Body of pancreas (tissue), 4 donors: ENCODE measurements around the gene EPHB1. TPM values are rescaled to one million over a fixed set of nuclear protein-coding genes. Genes with fewer than 3 reads are reported as not detected.

ENCODE experiments used
- ATAC-seq: fragments of 150-250 bp; one replicate; pipeline ENCODE4 v1.9.1; 2016
- DNase-seq, 4 donors: peaks; one replicate each; pipeline ENCODE4 v3.0.0-alpha.2; 2019
- H3K27ac ChIP-seq, 4 donors: fragments of 200-600 bp; sonication (generic); 1 replicate in 3 of 4; 2 replicates in 1 of 4; pipeline versions ENCODE4 v1.5.1 to v1.6.1; 2016 to 2019; ENCODE audit warnings: mild to moderate bottlenecking in 1 of 4, mixed read lengths in 1 of 4, moderate library complexity in 1 of 4
- H3K27me3 ChIP-seq, 2 donors: fragments of 200-600 bp; sonication (generic); one replicate each; pipeline ENCODE4 v1.6.0; 2016; ENCODE audit warnings: mild to moderate bottlenecking in 1 of 2
- H3K36me3 ChIP-seq, 2 donors: fragments of 200-600 bp; sonication (generic); replicated peaks in 1 of 2; 2 replicates each; pipeline ENCODE4 v1.5.1; 2016; ENCODE audit warnings: low read depth in 2 of 2; ENCODE audit not compliant: insufficient read depth in 1 of 2
- H3K4me1 ChIP-seq: fragments of 200-600 bp; sonication (generic); one replicate; pipeline ENCODE4 v1.6.0; 2016
- H3K4me3 ChIP-seq, 2 donors: fragments of 200-600 bp; sonication (generic); 1 replicate in 1 of 2; 2 replicates in 1 of 2; pipeline ENCODE4 v1.5.1; 2016 to 2019
- H3K9me3 ChIP-seq, 3 donors: fragments of 200-600 bp; sonication (generic); 1 replicate in 2 of 3; 2 replicates in 1 of 3; pipeline ENCODE4 v1.5.1; 2016
- CTCF ChIP-seq, 7 experiments: fragments of 450-650 bp in 4 of 7; fragments of 200-600 bp in 3 of 7; sonication (generic) in 3 of 7; IDR thresholded peaks; one replicate each; pipeline ENCODE4 v1.5.1; 2016 to 2019; ENCODE audit warnings: antibody characterized with exemption in 7 of 7
- POLR2A ChIP-seq, 3 donors: fragments of 450-650 bp; IDR thresholded peaks; one replicate each; pipeline ENCODE4 v1.6.1; 2016; ENCODE audit warnings: antibody characterized with exemption in 3 of 3, mild to moderate bottlenecking in 2 of 3
- WGBS, 2 donors: methylation state at CpG; one replicate each; pipeline ENCODE4 v1.1.5; 2017; 5-methylcytosine and 5-hydroxymethylcytosine counted together
- intact Hi-C: fragments of 100-400 bp; cut with DNase I; formaldehyde crosslinking; loops from one replicate; pipeline ENCODE4 v1.15.1; 2023
- total RNA-seq, 2 donors: library from RNA; depleted of rRNA; stranded (reverse); fragments of >200 nt; gene quantifications; one replicate each; pipeline ENCODE4 v1.1.0, GENCODE V29; 2016

EPHB1 gene
- total RNA-seq, 2 donors from 2014 or later = 1.3 TPM; not detected in 1

- ATAC-seq = no peak
- 67 to 76% methylated on average over 3 of the region's 3 CpGs for WGBS, 2 donors
- H3K4me3 ChIP-seq = no peak overlapping the region
- H3K36me3 ChIP-seq = no peaks in the 10 kb centered on the region
- DNase-seq = no peak
- H3K9me3 ChIP-seq = no peaks in the 10 kb centered on the region
- H3K27me3 ChIP-seq = no peaks in the 10 kb centered on the region
- intact Hi-C loops = no loop called here
- TF ChIP-seq CTCF (IDR thresholded peaks at IDR 0.05) (no peak), POLR2A (IDR thresholded peaks at IDR 0.05) (no peak)
- H3K27ac ChIP-seq = no peak overlapping the region
- H3K4me1 ChIP-seq = no peaks in the 10 kb centered on the region
These were observed 377.3 kb downstream of the EPHB1 start for GRCh38 chr3:135172191-135172869.

GRCh38 chr3:135175728-135176277, 380.7 kb downstream of the EPHB1 start:
- no peak for TF ChIP-seq POLR2A (IDR thresholded peaks at IDR 0.05)
- no peak for TF ChIP-seq CTCF (IDR thresholded peaks at IDR 0.05)
- no peaks in the 10 kb centered on the region for H3K4me1 ChIP-seq
- no peak overlapping the region for H3K27ac ChIP-seq
- DNase-seq = no peak
- H3K36me3 ChIP-seq = no peaks in the 10 kb centered on the region
- ATAC-seq = no peak
- no peaks in the 10 kb centered on the region for H3K9me3 ChIP-seq
- 72 to 74% methylated on average over 5 of the region's 5 CpGs for WGBS, 2 donors
- H3K4me3 ChIP-seq = no peak overlapping the region
- H3K27me3 ChIP-seq = no peaks in the 10 kb centered on the region
- intact Hi-C loops = no loop called here

- no peaks in the 10 kb centered on the region for H3K27me3 ChIP-seq
- no peak for ATAC-seq
- DNase-seq = no peak
- H3K4me3 ChIP-seq = no peak overlapping the region
- intact Hi-C loops = no loop called here
- H3K4me1 ChIP-seq = no peaks in the 10 kb centered on the region
- H3K9me3 ChIP-seq = no peaks in the 10 kb centered on the region
- TF ChIP-seq CTCF (IDR thresholded peaks at IDR 0.05) (no peak), POLR2A (IDR thresholded peaks at IDR 0.05) (no peak)
- H3K27ac ChIP-seq = no peak overlapping the region
- 66 to 71% methylated on average over 9 of the region's 9 CpGs for WGBS, 2 donors
- no peaks in the 10 kb centered on the region for H3K36me3 ChIP-seq
These were observed 381.8 kb downstream of the EPHB1 start for GRCh38 chr3:135176881-135177280.

- H3K27ac ChIP-seq = no peak overlapping the region
- no peaks in the 10 kb centered on the region for H3K9me3 ChIP-seq
- no peaks in the 10 kb centered on the region for H3K4me1 ChIP-seq
- ATAC-seq (no peak), DNase-seq (no peak)
- 47 to 73% methylated on average over 2 of the region's 2 CpGs for WGBS, 2 donors
- intact Hi-C loops = no loop called here
- H3K4me3 ChIP-seq = no peak overlapping the region
- TF ChIP-seq CTCF (IDR thresholded peaks at IDR 0.05) = no peak
- H3K27me3 ChIP-seq = no peaks in the 10 kb centered on the region
- no peaks in the 10 kb centered on the region for H3K36me3 ChIP-seq
These were observed 383.5 kb downstream of the EPHB1 start for GRCh38 chr3:135178566-135178965.

GRCh38 chr3:135181408-135181807, 386.3 kb downstream of the EPHB1 start:
- no peak for TF ChIP-seq CTCF (IDR thresholded peaks at IDR 0.05)
- TF ChIP-seq POLR2A (IDR thresholded peaks at IDR 0.05) = no peak
- WGBS, 2 donors = 54 to 62% methylated on average over 3 of the region's 3 CpGs
- H3K9me3 ChIP-seq = no peaks in the 10 kb centered on the region
- intact Hi-C loops = no loop called here
- H3K4me3 ChIP-seq = no peak overlapping the region
- H3K27me3 ChIP-seq = no peaks in the 10 kb centered on the region
- H3K4me1 ChIP-seq = no peaks in the 10 kb centered on the region
- DNase-seq = no peak
- ATAC-seq = no peak
- H3K27ac ChIP-seq = no peak overlapping the region
- no peaks in the 10 kb centered on the region for H3K36me3 ChIP-seq
